ENCODE measurements around the gene KAZN. TPM values are rescaled to one million over a fixed set of nuclear protein-coding genes. Genes with fewer than 3 reads are reported as not detected.

KAZN gene
- total and polyA plus RNA-seq, 2 of the 8 experiments (the other 6 are each of a cell fraction or from before 2014, with no cell fraction given) = 3.7 to 11.8 TPM

GRCh38 chr1:15141935-15142539 lies 543.6 kb downstream of the KAZN start (continued):
- no peak for TF ChIP-seq SP1 (IDR thresholded peaks at IDR 0.05; ENCODE audit: low read depth, low read length)
- no peak for TF ChIP-seq CBX8 (IDR thresholded peaks at IDR 0.05; ENCODE audit: borderline replicate concordance, low read depth, low read length)
- TF ChIP-seq GABPA (IDR thresholded peaks at IDR 0.05; ENCODE audit: borderline replicate concordance, insufficient read depth, low read length) = no peak
